EL (cell line): ENCODE data around the gene DENND5A.
"Not testable (repeated sequence)": the region's sequence is repeated elsewhere in the genome, so short reads cannot be mapped to it uniquely, and the experiment has no call there.

Experiments used
- DNase-seq: peaks from one replicate; pipeline ENCODE4 v3.0.0-alpha.2; 2016

Gene DENND5A

GRCh38 chr11:9170450-9170849, 94.7 kb downstream of the DENND5A start:
- peak; percentile 48 for DNase-seq

- DNase-seq = peak; percentile 50
Measured at GRCh38 chr11:9169595-9170295, 95.4 kb downstream of the DENND5A start.

- not testable (repeated sequence) for DNase-seq
Measured at GRCh38 chr11:9161991-9162390, 103.2 kb downstream of the DENND5A start.

GRCh38 chr11:9160166-9160565, 105.0 kb downstream of the DENND5A start:
- no peak for DNase-seq

- peak; percentile 65 for DNase-seq
Measured at GRCh38 chr11:9158898-9159391, 106.2 kb downstream of the DENND5A start.

- DNase-seq = no peak
Measured at GRCh38 chr11:9155930-9156329, 109.2 kb downstream of the DENND5A start.

- DNase-seq = no peak
Measured at GRCh38 chr11:9153651-9154050, 111.5 kb downstream of the DENND5A start.

GRCh38 chr11:9151631-9152030, 113.5 kb downstream of the DENND5A start:
- no peak for DNase-seq

GRCh38 chr11:9150926-9151325, 114.2 kb downstream of the DENND5A start:
- DNase-seq = peak; percentile 25

GRCh38 chr11:9150501-9150900, 114.6 kb downstream of the DENND5A start:
- DNase-seq = peak; percentile 81

GRCh38 chr11:9148727-9149126, 116.4 kb downstream of the DENND5A start:
- DNase-seq = no peak

- DNase-seq = no peak
Measured at GRCh38 chr11:9148035-9148434, 117.1 kb downstream of the DENND5A start.

- DNase-seq = no peak
Measured at GRCh38 chr11:9146477-9146876, 118.7 kb downstream of the DENND5A start.

- DNase-seq = no peak
Measured at GRCh38 chr11:9145283-9145682, 119.9 kb downstream of the DENND5A start.

- DNase-seq = no peak
Measured at GRCh38 chr11:9144828-9145227, 120.3 kb downstream of the DENND5A start.

- no peak for DNase-seq
Measured at GRCh38 chr11:9143721-9144120, 121.4 kb downstream of the DENND5A start.

- DNase-seq = no peak
Measured at GRCh38 chr11:9142732-9143131, 122.4 kb downstream of the DENND5A start.

- DNase-seq = no peak
Measured at GRCh38 chr11:9141186-9141585, 124.0 kb downstream of the DENND5A start.

- no peak for DNase-seq
Measured at GRCh38 chr11:9139628-9140357, 125.4 kb downstream of the DENND5A start.

- peak; percentile 92 for DNase-seq
Measured at GRCh38 chr11:9138612-9139579, 126.3 kb downstream of the DENND5A start.

- no peak for DNase-seq
Measured at GRCh38 chr11:9138133-9138453, 127.1 kb downstream of the DENND5A start.

GRCh38 chr11:9137293-9138132, 127.6 kb downstream of the DENND5A start:
- DNase-seq = peak; percentile 63
